GM12878 (cell line): ENCODE data around the gene ANO8. TPM values are rescaled to one million over a fixed set of nuclear protein-coding genes. Genes with fewer than 3 reads are reported as not detected.
A peak's percentile ranks its signal among the peaks of the same experiment; 100 is the strongest.

Experiments used
- ATAC-seq: fragments of 200-7000 bp; cut with Tn5 transposase; 3 replicates; pipeline ENCODE4 v1.9.1; 2020; ENCODE audit warnings: mild to moderate bottlenecking, moderate library complexity
- BruUV-seq: library from RNA; stranded (reverse); fragments of 400-500 nt; replicated peaks from 2 replicates; lab custom pipeline; 2021; lab: Mats Ljungman, UMichigan
- CTCF ChIA-PET: fragments of 300-600 bp; sonication (Branson Sonifier 250); formaldehyde crosslinking; extraction: SDS; loops from one replicate; lab custom pipeline; 2021; ENCODE audit warnings: inconsistent platforms; lab: Yijun Ruan, JAX
- POLR2A ChIA-PET: fragments of 350-600 bp; formaldehyde crosslinking; extraction: SDS; loops from one replicate; lab custom pipeline; 2021; ENCODE audit warnings: inconsistent platforms; lab: Charles Lee
- RAD21 ChIA-PET: fragments of 300-600 bp; sonication (Branson Sonifier 250); formaldehyde crosslinking; loops from one replicate; lab custom pipeline; 2023; ENCODE audit warnings: antibody characterized with exemption; ENCODE audit not compliant: unreplicated experiment; lab: Charles Lee
- SMC1A ChIA-PET: fragments of 300-600 bp; sonication (Branson Sonifier 250); formaldehyde crosslinking; loops from one replicate; lab custom pipeline; 2023; ENCODE audit not compliant: unreplicated experiment, uncharacterized antibody; lab: Charles Lee
- DNase-seq: peaks from one replicate; pipeline ENCODE4 v3.0.0-alpha.2; 2011; ENCODE audit warnings: low read depth, low spot score
- FAIRE-seq: peaks from 3 replicates; lab custom pipeline; 2011; peaks lifted over from hg19 to GRCh38; lab: Jason Lieb, UNC
- H2AFZ ChIP-seq: 2 replicates; pipeline ENCODE4 v1.6.0; 2011; ENCODE audit warnings: low read depth, low read length, control low read depth; ENCODE audit not compliant: control insufficient read depth
- H3K27ac ChIP-seq: 2 replicates; pipeline ENCODE4 v1.5.1; 2011; ENCODE audit warnings: control low read depth; ENCODE audit not compliant: control insufficient read depth, insufficient read depth
- H3K27me3 ChIP-seq, 2 experiments: replicated peaks in 1 of 2; 2 replicates each; pipeline versions ENCODE4 v1.6.0 to v1.6.1; 2011; ENCODE audit warnings: low read length in 1 of 2; ENCODE audit not compliant: control insufficient read depth in 2 of 2, insufficient read depth in 2 of 2
- H3K36me3 ChIP-seq, 2 experiments: 2 replicates each; pipeline ENCODE4 v1.5.1; 2011; ENCODE audit warnings: low read length in 1 of 2; ENCODE audit not compliant: control insufficient read depth in 2 of 2, insufficient read depth in 2 of 2
- H3K4me1 ChIP-seq: 2 replicates; pipeline ENCODE4 v1.6.1; 2011; ENCODE audit warnings: mild to moderate bottlenecking, low read length, moderate library complexity, mixed read lengths; ENCODE audit not compliant: control insufficient read depth, insufficient read depth
- H3K4me2 ChIP-seq: 2 replicates; pipeline ENCODE4 v1.6.0; 2011; ENCODE audit warnings: control low read depth; ENCODE audit not compliant: control insufficient read depth, insufficient read depth
- H3K4me3 ChIP-seq: fragments of 200-600 bp; sonication (generic); 2 replicates; pipeline ENCODE4 v1.5.1; 2016
- H3K79me2 ChIP-seq: 2 replicates; pipeline ENCODE4 v1.6.0; 2011; ENCODE audit warnings: low read length; ENCODE audit not compliant: control insufficient read depth, insufficient read depth
- H3K9ac ChIP-seq: 2 replicates; pipeline ENCODE4 v1.8.0; 2011; ENCODE audit warnings: low read length, control low read depth, mixed read lengths; ENCODE audit not compliant: control insufficient read depth, insufficient read depth
- H3K9me3 ChIP-seq: replicated peaks from 3 replicates; pipeline ENCODE4 v1.5.1; 2011; ENCODE audit warnings: mild to moderate bottlenecking, low read length; ENCODE audit not compliant: control insufficient read depth, insufficient read depth
- H4K20me1 ChIP-seq: 2 replicates; pipeline ENCODE4 v1.6.0; 2011; ENCODE audit not compliant: control insufficient read depth, insufficient read depth
- BHLHE40 ChIP-seq, 2 experiments: fragments of 450-650 bp in 1 of 2; IDR thresholded peaks; 2 replicates each; pipeline ENCODE4 v1.6.1; 2011 to 2017; ENCODE audit warnings: low read depth in 2 of 2, borderline replicate concordance in 1 of 2, improper control_type of control experiment in 1 of 2, low read length in 1 of 2, mild to moderate bottlenecking in 1 of 2
- CREB1 ChIP-seq: IDR thresholded peaks from 2 replicates; pipeline ENCODE4 v1.6.1; 2012; ENCODE audit warnings: low read depth, mild to moderate bottlenecking, inconsistent platforms
- ESRRA ChIP-seq: IDR thresholded peaks from 2 replicates; pipeline ENCODE4 v1.6.1; 2012; ENCODE audit warnings: mild to moderate bottlenecking, low read length, improper control_type of control experiment
- ETV6 ChIP-seq, 2 experiments: fragments of 450-650 bp in 1 of 2; IDR thresholded peaks in 1 of 2; conservative IDR thresholded peaks in 1 of 2; 2 replicates each; pipeline ENCODE4 v1.6.1; 2014; ENCODE audit warnings: antibody characterized with exemption in 1 of 2, borderline replicate concordance in 1 of 2, low read depth in 1 of 2, mild to moderate bottlenecking in 1 of 2, moderate library complexity in 1 of 2
- HDAC2 ChIP-seq: fragments of 200-600 bp; sonication (generic); IDR thresholded peaks from 2 replicates; pipeline ENCODE4 v1.6.1; 2017
- NR2C2 ChIP-seq: IDR thresholded peaks from 2 replicates; pipeline ENCODE4 v1.6.1; 2011; ENCODE audit warnings: borderline replicate concordance, low read depth; ENCODE audit not compliant: control insufficient read depth, insufficient read length
- SPI1 ChIP-seq: IDR thresholded peaks from 2 replicates; pipeline ENCODE4 v1.6.1; 2011; ENCODE audit warnings: low read depth, mild to moderate bottlenecking, low read length, moderate library complexity, borderline replicate concordance; ENCODE audit not compliant: insufficient read depth
- SRF ChIP-seq, 2 experiments: IDR thresholded peaks; 2 replicates each; pipeline ENCODE4 v1.6.1; 2011; ENCODE audit warnings: low read depth in 2 of 2, low read length in 2 of 2, mild to moderate bottlenecking in 1 of 2, moderate library complexity in 1 of 2
- ZNF622 ChIP-seq: fragments of 450-650 bp; IDR thresholded peaks from 2 replicates; pipeline ENCODE4 v1.6.1; 2017; ENCODE audit warnings: mild to moderate bottlenecking, inconsistent platforms
- WGBS: methylation state at CpG from one replicate; pipeline ENCODE4 v1.1.6; 2016; ENCODE audit warnings: low lambda C conversion rate; ENCODE audit not compliant: insufficient replicate concordance, insufficient coverage; ENCODE audit errors: missing lambda C conversion rate; 5-methylcytosine and 5-hydroxymethylcytosine counted together
- in situ Hi-C: fragments of 300-500 bp; cut with MboI; formaldehyde crosslinking; loops from 9 replicates; pipeline ENCODE4 v1.14.3; 2018; ENCODE audit warnings: mixed read lengths
- intact Hi-C: fragments of 100-400 bp; cut with micrococcal nuclease; formaldehyde crosslinking; loops from one replicate; pipeline ENCODE4 v1.14.2; 2022; ENCODE audit not compliant: unreplicated experiment
- polyA plus RNA-seq, 11 experiments: library from polyadenylated mRNA; depleted of rRNA in 4 of 11; unstranded in 6 of 11; stranded (reverse) in 5 of 11; fragments of >200 nt; fragmentation: Nextera tagmentation in 4 of 11; fragmentation: Illumina TruSeq in 1 of 11; extraction: Ambion mirVana in 4 of 11; extraction: Trizol in 1 of 11; gene quantifications; 1 replicate in 1 of 11; 2 replicates in 10 of 11; pipeline versions ENCODE4 v1.2.1 to v1.2.3, GENCODE V29; 2011 to 2016; ENCODE audit warnings: inconsistent platforms in 2 of 11, missing spikeins in 2 of 11, low read depth in 1 of 11
- total RNA-seq, 4 experiments: library from RNA; depleted of rRNA in 3 of 4; stranded (reverse); fragments of >200 nt in 3 of 4; fragmentation: Illumina TruSeq in 1 of 4; extraction: Trizol in 1 of 4; gene quantifications; 2 replicates each; pipeline versions ENCODE4 v1.2.1 to v1.2.3, GENCODE V29; 2013 to 2021
- TF ChIP-seq, protein P1 (sequence below): fragments of 450-650 bp; IDR thresholded peaks from 2 replicates; pipeline ENCODE4 v1.6.1; 2017; ENCODE audit warnings: borderline replicate concordance
- TF ChIP-seq, protein P2 (sequence below): IDR thresholded peaks from 2 replicates; pipeline ENCODE4 v1.6.1; 2012; ENCODE audit warnings: improper control_type of control experiment, low read depth, low read length; ENCODE audit not compliant: insufficient replicate concordance

ANO8 gene
- total and polyA plus RNA-seq, 10 of the 15 experiments (the other 5 are each of a cell fraction or from before 2014, with no cell fraction given), result 0.04 to 6.7 (median 1.1) TPM

DNA sequence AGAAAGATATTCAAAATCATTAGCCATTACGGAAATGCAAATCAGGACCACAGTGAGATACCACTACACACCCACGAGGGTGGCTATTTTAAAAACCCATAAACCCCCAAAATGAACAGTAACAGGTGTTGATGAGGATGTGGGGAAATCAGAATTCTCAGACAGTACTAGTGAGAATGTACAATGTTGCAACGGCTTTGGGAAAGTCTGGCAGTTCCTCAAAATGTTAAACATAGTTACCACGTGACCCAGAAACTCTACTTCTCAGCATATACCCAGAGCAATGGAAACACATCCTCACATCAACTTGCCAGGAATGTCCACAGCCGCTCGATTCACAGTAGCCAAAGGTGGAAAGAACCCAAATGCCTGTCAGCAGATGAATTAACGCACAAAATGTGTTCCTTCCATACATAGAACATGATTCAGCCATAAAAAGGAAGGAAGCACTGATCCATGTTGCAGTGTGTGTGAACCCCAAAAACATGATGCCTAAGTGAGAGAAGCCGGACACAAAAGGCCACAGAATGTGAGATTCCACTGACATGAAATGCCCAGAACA lies 35.5 kb upstream of the ANO8 start (continued):
- peak; percentile 72 to 73; a peak in 3 of 4 replicates for TF ChIP-seq BHLHE40 (IDR thresholded peaks at IDR 0.05; ENCODE audit: borderline replicate concordance in 1 of 2, low read depth in 2 of 2, low read length in 1 of 2)

DNA sequence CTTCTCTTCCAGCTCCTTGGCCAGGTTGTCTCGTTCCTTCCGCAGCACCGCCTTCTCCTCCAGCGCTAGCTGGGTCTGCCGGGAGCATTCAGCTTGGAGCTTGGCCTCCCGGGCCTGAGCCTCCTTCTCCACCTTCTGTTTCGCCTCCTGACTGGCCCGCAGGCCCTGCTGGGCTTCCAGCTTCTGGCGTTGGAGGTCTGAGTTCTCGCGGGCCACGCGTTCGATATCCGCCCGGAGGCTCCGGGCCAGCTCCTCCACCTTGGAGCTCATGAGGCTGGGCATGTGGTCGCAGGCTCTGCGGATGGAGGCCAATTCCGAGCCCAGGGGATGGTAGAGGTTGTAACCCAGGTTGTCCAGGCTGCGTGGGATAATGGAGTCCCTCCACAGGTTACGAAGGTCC lies 30.7 kb upstream of the ANO8 start:
- ChIA-PET SMC1A (no interaction called here), CTCF (interaction anchor here (1.0 kb wide), 1 partner anchor 16 kb away, joined by 4 read pairs; no protein-coding TSS in a partner anchor), POLR2A (no interaction called here), RAD21 (no interaction called here)
- Histone ChIP-seq H3K4me1 (peaks cover 13% of the 10 kb centered on the region), H2AFZ (no peak overlapping the region), H3K27ac (no peak overlapping the region), H3K79me2 (no peaks in the 10 kb centered on the region), H3K9me3 (no peaks in the 10 kb centered on the region), H3K4me3 (no peak overlapping the region), H3K9ac (no peak overlapping the region), H3K36me3 (no peaks in the 10 kb centered on the region), H3K4me2 (no peak overlapping the region), H3K27me3 (no peaks in the 10 kb centered on the region; a peak in 1 of 4 replicates), H4K20me1 (no peaks in the 10 kb centered on the region)
- in situ Hi-C loops (no loop called here), intact Hi-C loops (no loop called here)
- no peak for FAIRE-seq
- BruUV-seq, result no TSS peak
- WGBS, result 94% methylated on average over 22 of the region's 22 CpGs
- no peak for DNase-seq
- no peak for TF ChIP-seq SPI1
- no peak for TF ChIP-seq NR2C2
- TF ChIP-seq, protein P1, sequence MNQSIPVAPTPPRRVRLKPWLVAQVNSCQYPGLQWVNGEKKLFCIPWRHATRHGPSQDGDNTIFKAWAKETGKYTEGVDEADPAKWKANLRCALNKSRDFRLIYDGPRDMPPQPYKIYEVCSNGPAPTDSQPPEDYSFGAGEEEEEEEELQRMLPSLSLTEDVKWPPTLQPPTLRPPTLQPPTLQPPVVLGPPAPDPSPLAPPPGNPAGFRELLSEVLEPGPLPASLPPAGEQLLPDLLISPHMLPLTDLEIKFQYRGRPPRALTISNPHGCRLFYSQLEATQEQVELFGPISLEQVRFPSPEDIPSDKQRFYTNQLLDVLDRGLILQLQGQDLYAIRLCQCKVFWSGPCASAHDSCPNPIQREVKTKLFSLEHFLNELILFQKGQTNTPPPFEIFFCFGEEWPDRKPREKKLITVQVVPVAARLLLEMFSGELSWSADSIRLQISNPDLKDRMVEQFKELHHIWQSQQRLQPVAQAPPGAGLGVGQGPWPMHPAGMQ, result no peak
- TF ChIP-seq ESRRA, result no peak
- TF ChIP-seq ETV6 (conservative IDR thresholded peaks at IDR 0.05 in 1 of 2, IDR thresholded peaks at IDR 0.05 in 1 of 2; ENCODE audit: borderline replicate concordance in 1 of 2, low read depth in 1 of 2), result no peak
- TF ChIP-seq, protein P2, sequence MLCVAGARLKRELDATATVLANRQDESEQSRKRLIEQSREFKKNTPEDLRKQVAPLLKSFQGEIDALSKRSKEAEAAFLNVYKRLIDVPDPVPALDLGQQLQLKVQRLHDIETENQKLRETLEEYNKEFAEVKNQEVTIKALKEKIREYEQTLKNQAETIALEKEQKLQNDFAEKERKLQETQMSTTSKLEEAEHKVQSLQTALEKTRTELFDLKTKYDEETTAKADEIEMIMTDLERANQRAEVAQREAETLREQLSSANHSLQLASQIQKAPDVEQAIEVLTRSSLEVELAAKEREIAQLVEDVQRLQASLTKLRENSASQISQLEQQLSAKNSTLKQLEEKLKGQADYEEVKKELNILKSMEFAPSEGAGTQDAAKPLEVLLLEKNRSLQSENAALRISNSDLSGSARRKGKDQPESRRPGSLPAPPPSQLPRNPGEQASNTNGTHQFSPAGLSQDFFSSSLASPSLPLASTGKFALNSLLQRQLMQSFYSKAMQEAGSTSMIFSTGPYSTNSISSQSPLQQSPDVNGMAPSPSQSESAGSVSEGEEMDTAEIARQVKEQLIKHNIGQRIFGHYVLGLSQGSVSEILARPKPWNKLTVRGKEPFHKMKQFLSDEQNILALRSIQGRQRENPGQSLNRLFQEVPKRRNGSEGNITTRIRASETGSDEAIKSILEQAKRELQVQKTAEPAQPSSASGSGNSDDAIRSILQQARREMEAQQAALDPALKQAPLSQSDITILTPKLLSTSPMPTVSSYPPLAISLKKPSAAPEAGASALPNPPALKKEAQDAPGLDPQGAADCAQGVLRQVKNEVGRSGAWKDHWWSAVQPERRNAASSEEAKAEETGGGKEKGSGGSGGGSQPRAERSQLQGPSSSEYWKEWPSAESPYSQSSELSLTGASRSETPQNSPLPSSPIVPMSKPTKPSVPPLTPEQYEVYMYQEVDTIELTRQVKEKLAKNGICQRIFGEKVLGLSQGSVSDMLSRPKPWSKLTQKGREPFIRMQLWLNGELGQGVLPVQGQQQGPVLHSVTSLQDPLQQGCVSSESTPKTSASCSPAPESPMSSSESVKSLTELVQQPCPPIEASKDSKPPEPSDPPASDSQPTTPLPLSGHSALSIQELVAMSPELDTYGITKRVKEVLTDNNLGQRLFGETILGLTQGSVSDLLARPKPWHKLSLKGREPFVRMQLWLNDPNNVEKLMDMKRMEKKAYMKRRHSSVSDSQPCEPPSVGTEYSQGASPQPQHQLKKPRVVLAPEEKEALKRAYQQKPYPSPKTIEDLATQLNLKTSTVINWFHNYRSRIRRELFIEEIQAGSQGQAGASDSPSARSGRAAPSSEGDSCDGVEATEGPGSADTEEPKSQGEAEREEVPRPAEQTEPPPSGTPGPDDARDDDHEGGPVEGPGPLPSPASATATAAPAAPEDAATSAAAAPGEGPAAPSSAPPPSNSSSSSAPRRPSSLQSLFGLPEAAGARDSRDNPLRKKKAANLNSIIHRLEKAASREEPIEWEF, result no peak
- no peak for TF ChIP-seq HDAC2
- TF ChIP-seq SRF (IDR thresholded peaks at IDR 0.05; ENCODE audit: low read depth in 2 of 2, low read length in 2 of 2), result no peak
- TF ChIP-seq CREB1, result no peak
- TF ChIP-seq ZNF622, result no peak
- ATAC-seq, result no peak
